Astrocyte (in vitro differentiated cells and primary cell): ENCODE results near the gene WNT3. TPM values are rescaled to one million over a fixed set of nuclear protein-coding genes. Genes with fewer than 3 reads are reported as not detected.

Experiments used
- DNase-seq: peaks from one replicate; pipeline ENCODE4 v3.0.0-alpha.2; 2010; ENCODE audit warnings: low read depth
- FAIRE-seq: peaks from 2 replicates; lab custom pipeline; 2011; peaks lifted over from hg19 to GRCh38; lab: Jason Lieb, UNC
- H2AFZ ChIP-seq: 2 replicates; pipeline ENCODE4 v1.6.0; 2012; ENCODE audit warnings: low read depth, low read length, inconsistent platforms
- H3K27ac ChIP-seq: 2 replicates; pipeline ENCODE4 v1.5.1; 2011; ENCODE audit warnings: low read depth, low read length, inconsistent platforms
- H3K27me3 ChIP-seq: 2 replicates; pipeline ENCODE4 v1.6.0; 2011; ENCODE audit warnings: low read length, inconsistent platforms; ENCODE audit not compliant: insufficient read depth
- H3K36me3 ChIP-seq: 2 replicates; pipeline ENCODE4 v1.5.1; 2011; ENCODE audit warnings: low read length, inconsistent platforms; ENCODE audit not compliant: insufficient read depth
- H3K4me1 ChIP-seq: 2 replicates; pipeline ENCODE4 v1.5.1; 2011; ENCODE audit warnings: low read length, inconsistent platforms; ENCODE audit not compliant: insufficient read depth
- H3K4me2 ChIP-seq: 2 replicates; pipeline ENCODE4 v1.6.0; 2012; ENCODE audit warnings: low read length, inconsistent platforms
- H3K4me3 ChIP-seq: 2 replicates; pipeline ENCODE4 v1.5.1; 2011; ENCODE audit warnings: low read depth, mild to moderate bottlenecking, low read length, inconsistent platforms; ENCODE audit not compliant: insufficient read depth
- H3K79me2 ChIP-seq: 2 replicates; pipeline ENCODE4 v1.6.0; 2012; ENCODE audit warnings: mild to moderate bottlenecking, low read length, inconsistent platforms; ENCODE audit not compliant: insufficient read depth
- H3K9ac ChIP-seq: 2 replicates; pipeline ENCODE4 v1.6.0; 2012; ENCODE audit warnings: mild to moderate bottlenecking, low read length, inconsistent platforms
- H3K9me3 ChIP-seq: 2 replicates; pipeline ENCODE4 v1.5.1; 2012; ENCODE audit warnings: low read depth, mild to moderate bottlenecking, low read length, inconsistent platforms; ENCODE audit not compliant: insufficient read depth
- H4K20me1 ChIP-seq: 2 replicates; pipeline ENCODE4 v1.6.0; 2012; ENCODE audit warnings: low read length, inconsistent platforms; ENCODE audit not compliant: insufficient read depth
- H3K27ac Mint-ChIP-seq: one replicate; pipeline ENCODE4 v1.8.0; 2021; ENCODE audit warnings: mild to moderate bottlenecking, mixed read lengths; ENCODE audit not compliant: unreplicated experiment
- H3K27me3 Mint-ChIP-seq: one replicate; pipeline ENCODE4 v1.8.0; 2021; ENCODE audit warnings: low read depth, mixed read lengths; ENCODE audit not compliant: unreplicated experiment
- H3K36me3 Mint-ChIP-seq: one replicate; pipeline ENCODE4 v1.8.0; 2021; ENCODE audit warnings: low read depth, mixed read lengths; ENCODE audit not compliant: unreplicated experiment
- H3K4me1 Mint-ChIP-seq: one replicate; pipeline ENCODE4 v1.8.0; 2021; ENCODE audit warnings: low read depth, mixed read lengths; ENCODE audit not compliant: unreplicated experiment
- H3K4me3 Mint-ChIP-seq: one replicate; pipeline ENCODE4 v1.8.0; 2021; ENCODE audit warnings: mild to moderate bottlenecking, moderate library complexity, mixed read lengths; ENCODE audit not compliant: unreplicated experiment
- H3K9me3 Mint-ChIP-seq: one replicate; pipeline ENCODE4 v1.8.0; 2021; ENCODE audit warnings: mild to moderate bottlenecking, mixed read lengths; ENCODE audit not compliant: unreplicated experiment
- CTCF ChIP-seq: IDR thresholded peaks from 2 replicates; pipeline ENCODE4 v1.5.1; 2011; ENCODE audit warnings: low read depth, mild to moderate bottlenecking, inconsistent platforms, low read length, moderate library complexity; ENCODE audit not compliant: insufficient read depth
- EZH2 ChIP-seq: IDR thresholded peaks from 2 replicates; pipeline ENCODE4 v1.6.1; 2012; ENCODE audit warnings: mild to moderate bottlenecking, low read length, inconsistent platforms; ENCODE audit not compliant: insufficient read depth
- total RNA-seq: library from RNA; stranded (reverse); gene quantifications from 2 replicates; pipeline ENCODE4 v1.2.1, GENCODE V29; 2021

Gene WNT3
- total RNA-seq, 1 donor from 2014 or later, result 2.4 TPM

GRCh38 chr17:46817151-46817900 is 1.2 kb downstream of the WNT3 start:
- no peaks in the 10 kb centered on the region for H3K79me2 ChIP-seq
- H3K4me3 ChIP-seq, result no peak overlapping the region
- H3K27ac ChIP-seq, result no peak overlapping the region
- peaks cover 8% of the 10 kb centered on the region for H3K4me1 Mint-ChIP-seq
- no peak overlapping the region for H3K27ac Mint-ChIP-seq
- no peaks in the 10 kb centered on the region for H3K36me3 ChIP-seq
- no peak overlapping the region for H2AFZ ChIP-seq
- H3K4me3 Mint-ChIP-seq, result no peak overlapping the region
- H3K9me3 Mint-ChIP-seq, result peaks cover 3% of the 10 kb centered on the region
- FAIRE-seq, result no peak
- TF ChIP-seq CTCF, result no peak
- TF ChIP-seq EZH2, result peak; percentile 87
- H4K20me1 ChIP-seq, result no peaks in the 10 kb centered on the region
- H3K4me2 ChIP-seq, result no peak overlapping the region
- no peaks in the 10 kb centered on the region for H3K9me3 ChIP-seq
- no peak for DNase-seq
- H3K9ac ChIP-seq, result no peak overlapping the region
- peaks cover 6% of the 10 kb centered on the region for H3K4me1 ChIP-seq
- peaks cover 65% of the 10 kb centered on the region for H3K27me3 ChIP-seq
- H3K27me3 Mint-ChIP-seq, result peaks cover 66% of the 10 kb centered on the region
- peaks cover 2% of the 10 kb centered on the region for H3K36me3 Mint-ChIP-seq

- H3K9ac ChIP-seq, result no peak overlapping the region
- DNase-seq (no peak), FAIRE-seq (no peak)
- no peaks in the 10 kb centered on the region for H4K20me1 ChIP-seq
- peaks cover 1% of the 10 kb centered on the region for H3K9me3 Mint-ChIP-seq
- H3K9me3 ChIP-seq, result no peaks in the 10 kb centered on the region
- H3K27me3 Mint-ChIP-seq, result peaks cover 50% of the 10 kb centered on the region
- peaks cover 6% of the 10 kb centered on the region for H3K4me1 ChIP-seq
- H3K36me3 ChIP-seq, result no peaks in the 10 kb centered on the region
- peaks cover 2% of the 10 kb centered on the region for H3K36me3 Mint-ChIP-seq
- no peak overlapping the region for H3K4me3 ChIP-seq
- H3K27me3 ChIP-seq, result peaks cover 48% of the 10 kb centered on the region
- peaks cover 9% of the 10 kb centered on the region for H3K4me1 Mint-ChIP-seq
- H3K27ac ChIP-seq, result no peak overlapping the region
- H2AFZ ChIP-seq, result no peak overlapping the region
- TF ChIP-seq EZH2 (no peak), CTCF (no peak)
- no peaks in the 10 kb centered on the region for H3K79me2 ChIP-seq
- H3K4me3 Mint-ChIP-seq, result no peak overlapping the region
- H3K27ac Mint-ChIP-seq, result no peak overlapping the region
- H3K4me2 ChIP-seq, result no peak overlapping the region
Observed at GRCh38 chr17:46815474-46816353, 2.8 kb downstream of the WNT3 start.
